ENCODE results near the gene RPA4. TPM values are rescaled to one million over a fixed set of nuclear protein-coding genes. Genes with fewer than 3 reads are reported as not detected.

RPA4 gene
- total RNA-seq: 0.56 and 0.96 TPM in 2 replicates

GRCh38 chrX:96883608-96884007 lies at the start of gene RPA4:
RPA4 (plus strand) TSS chrX:96883908; CDS start chrX:96884311, 403 bp downstream.

Other genes with a start within 250 kb of the RPA4 start
- 14.6 and 21.7 TPM in 2 replicates for gene DIAPH2, start 199.1 kb upstream of the RPA4 start, total RNA-seq